Stomach (tissue), 4 donors: ENCODE results near the gene TMPRSS12.

ENCODE experiments used
- EP300 ChIP-seq: sonication (generic); formaldehyde crosslinking; IDR thresholded peaks from one replicate; pipeline ENCODE4 v1.6.1; 2017; ENCODE audit warnings: antibody characterized with exemption
- TF ChIP-seq, protein P1 (sequence below), 7 experiments: fragments of 450-650 bp in 4 of 7; fragments of 200-600 bp in 3 of 7; sonication (generic) in 3 of 7; IDR thresholded peaks; one replicate each; pipeline ENCODE4 v1.5.1; 2016 to 2019; ENCODE audit warnings: antibody characterized with exemption in 7 of 7, control low read depth in 2 of 7, mild to moderate bottlenecking in 1 of 7

DNA sequence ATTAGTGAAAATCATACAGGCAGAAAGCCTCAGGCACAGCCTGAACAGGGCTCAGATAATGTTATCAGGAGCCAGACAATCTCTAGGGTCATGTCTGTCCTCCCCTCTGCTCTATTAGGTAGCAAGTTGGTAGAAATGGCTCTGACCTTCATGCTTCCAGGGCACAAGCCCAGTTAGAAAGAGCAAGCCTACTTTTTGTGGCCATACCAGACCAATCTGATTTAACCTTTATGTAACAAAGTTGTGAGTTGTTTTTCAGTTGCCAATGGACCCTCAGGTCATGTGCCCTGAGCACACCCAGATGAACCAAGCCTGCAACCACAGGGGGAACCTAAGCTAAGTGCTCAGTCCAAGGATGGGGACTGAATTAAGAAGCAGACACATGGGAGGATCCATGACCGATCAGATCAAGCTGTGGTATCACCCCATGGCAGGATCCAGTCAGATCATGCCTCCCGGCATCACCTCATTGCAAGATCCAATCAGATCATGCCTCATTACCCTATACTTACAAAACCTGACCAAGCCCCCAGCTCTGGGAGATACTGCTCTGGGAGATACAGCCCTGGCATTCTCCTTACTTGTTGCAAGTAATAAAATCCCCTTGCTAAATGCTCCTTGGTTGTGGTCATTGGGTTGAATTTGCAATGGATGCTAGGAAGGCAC lies 90.9 kb downstream of the TMPRSS12 start:
- no peak for TF ChIP-seq EP300
- TF ChIP-seq, protein P1, sequence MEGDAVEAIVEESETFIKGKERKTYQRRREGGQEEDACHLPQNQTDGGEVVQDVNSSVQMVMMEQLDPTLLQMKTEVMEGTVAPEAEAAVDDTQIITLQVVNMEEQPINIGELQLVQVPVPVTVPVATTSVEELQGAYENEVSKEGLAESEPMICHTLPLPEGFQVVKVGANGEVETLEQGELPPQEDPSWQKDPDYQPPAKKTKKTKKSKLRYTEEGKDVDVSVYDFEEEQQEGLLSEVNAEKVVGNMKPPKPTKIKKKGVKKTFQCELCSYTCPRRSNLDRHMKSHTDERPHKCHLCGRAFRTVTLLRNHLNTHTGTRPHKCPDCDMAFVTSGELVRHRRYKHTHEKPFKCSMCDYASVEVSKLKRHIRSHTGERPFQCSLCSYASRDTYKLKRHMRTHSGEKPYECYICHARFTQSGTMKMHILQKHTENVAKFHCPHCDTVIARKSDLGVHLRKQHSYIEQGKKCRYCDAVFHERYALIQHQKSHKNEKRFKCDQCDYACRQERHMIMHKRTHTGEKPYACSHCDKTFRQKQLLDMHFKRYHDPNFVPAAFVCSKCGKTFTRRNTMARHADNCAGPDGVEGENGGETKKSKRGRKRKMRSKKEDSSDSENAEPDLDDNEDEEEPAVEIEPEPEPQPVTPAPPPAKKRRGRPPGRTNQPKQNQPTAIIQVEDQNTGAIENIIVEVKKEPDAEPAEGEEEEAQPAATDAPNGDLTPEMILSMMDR (IDR thresholded peaks at IDR 0.05), result no peak
